HEK293 (cell line): Measurements from ENCODE around the gene HAND1.

Experiments
- CTCF ChIA-PET: fragments of 350-600 bp; formaldehyde crosslinking; extraction: SDS; loops from one replicate; lab custom pipeline; 2021; ENCODE audit warnings: antibody characterized with exemption; lab: Yijun Ruan, JAX
- POLR2A ChIA-PET: fragments of 300-600 bp; formaldehyde crosslinking; extraction: SDS; loops from one replicate; lab custom pipeline; 2020; ENCODE audit warnings: antibody characterized with exemption, inconsistent platforms; lab: Yijun Ruan, JAX
- H3K27ac ChIP-seq: fragments of 200-500 bp; sonication (Bioruptor generic); 2 replicates; pipeline ENCODE4 v1.5.1; 2014; ENCODE audit warnings: low read depth, low read length, control low read depth, inconsistent platforms; ENCODE audit errors: extremely low read depth
- H3K36me3 ChIP-seq, 2 experiments: fragments of 200-500 bp in 1 of 2; sonication (Bioruptor generic) in 1 of 2; 1 replicate in 1 of 2; 2 replicates in 1 of 2; pipeline ENCODE4 v1.5.1; 2014 to 2017; ENCODE audit warnings: inconsistent platforms in 2 of 2, low read length in 2 of 2; ENCODE audit not compliant: control insufficient read depth in 2 of 2, insufficient read depth in 1 of 2
- H3K4me1 ChIP-seq: fragments of 200-500 bp; sonication (Bioruptor generic); 2 replicates; pipeline ENCODE4 v1.5.1; 2014; ENCODE audit warnings: mild to moderate bottlenecking, low read length, inconsistent platforms; ENCODE audit not compliant: control insufficient read depth, insufficient read depth
- H3K4me3 ChIP-seq: 2 replicates; pipeline ENCODE4 v1.5.1; 2011; ENCODE audit warnings: low read depth, mild to moderate bottlenecking, control low read depth, low read length, moderate library complexity
- H3K9me3 ChIP-seq: fragments of 200-500 bp; sonication (Bioruptor generic); 2 replicates; pipeline ENCODE4 v1.5.1; 2014; ENCODE audit warnings: low read depth, low read length, inconsistent platforms; ENCODE audit not compliant: control insufficient read depth, insufficient read depth
- ATF2 ChIP-seq: fragments of 450-650 bp; formaldehyde crosslinking; IDR thresholded peaks from 2 replicates; pipeline ENCODE4 v1.5.1; 2016; ENCODE audit warnings: missing biosample characterization, missing genetic modification characterization, low read depth
- PATZ1 ChIP-seq: fragments of 450-650 bp; formaldehyde crosslinking; IDR thresholded peaks from 2 replicates; pipeline ENCODE4 v1.5.1; 2016; ENCODE audit warnings: missing biosample characterization, missing genetic modification characterization
- RBAK ChIP-seq: fragments of 450-650 bp; formaldehyde crosslinking; IDR thresholded peaks from 2 replicates; pipeline ENCODE4 v1.5.1; 2016; ENCODE audit warnings: missing biosample characterization, missing genetic modification characterization
- TRIM28 ChIP-seq: IDR thresholded peaks from 2 replicates; pipeline ENCODE4 v1.6.1; 2011; ENCODE audit warnings: low read length, control low read depth, borderline replicate concordance
- ZNF112 ChIP-seq: fragments of 450-650 bp; formaldehyde crosslinking; IDR thresholded peaks from 2 replicates; pipeline ENCODE4 v1.5.0; 2017; ENCODE audit warnings: missing biosample characterization, missing genetic modification characterization
- ZNF146 ChIP-seq: fragments of 450-650 bp; formaldehyde crosslinking; IDR thresholded peaks from 2 replicates; pipeline ENCODE4 v1.5.1; 2016; ENCODE audit warnings: missing biosample characterization, missing genetic modification characterization
- ZNF23 ChIP-seq: fragments of 450-650 bp; formaldehyde crosslinking; IDR thresholded peaks from 2 replicates; pipeline ENCODE4 v1.5.1; 2016; ENCODE audit warnings: missing biosample characterization, missing genetic modification characterization, borderline replicate concordance
- ZNF280C ChIP-seq: fragments of 450-650 bp; formaldehyde crosslinking; IDR thresholded peaks from 2 replicates; pipeline ENCODE4 v1.5.1; 2016; ENCODE audit warnings: missing biosample characterization, missing genetic modification characterization
- ZNF449 ChIP-seq: fragments of 450-650 bp; formaldehyde crosslinking; IDR thresholded peaks from 2 replicates; pipeline ENCODE4 v1.5.1; 2017; ENCODE audit warnings: missing biosample characterization, mild to moderate bottlenecking, missing genetic modification characterization, moderate library complexity
- ZNF518A ChIP-seq: fragments of 450-650 bp; formaldehyde crosslinking; conservative IDR thresholded peaks from 2 replicates; pipeline ENCODE4 v1.5.1; 2016; ENCODE audit warnings: low read depth, missing biosample characterization, missing genetic modification characterization
- ZNF596 ChIP-seq: fragments of 450-650 bp; IDR thresholded peaks from 2 replicates; pipeline ENCODE4 v1.5.0; 2018; ENCODE audit warnings: missing biosample characterization, mild to moderate bottlenecking, missing genetic modification characterization, moderate library complexity
- ZNF654 ChIP-seq: fragments of 450-650 bp; formaldehyde crosslinking; IDR thresholded peaks from 2 replicates; pipeline ENCODE4 v1.5.1; 2016; ENCODE audit warnings: low read depth, missing biosample characterization, missing genetic modification characterization
- ZNF677 ChIP-seq: fragments of 450-650 bp; IDR thresholded peaks from 2 replicates; pipeline ENCODE4 v1.5.0; 2018; ENCODE audit warnings: missing biosample characterization, mild to moderate bottlenecking, missing genetic modification characterization, moderate library complexity
- ZNF747 ChIP-seq: fragments of 450-650 bp; formaldehyde crosslinking; IDR thresholded peaks from 2 replicates; pipeline ENCODE4 v1.5.1; 2016; ENCODE audit warnings: missing biosample characterization, missing genetic modification characterization

The HAND1 gene

GRCh38 chr5:154523709-154524108, 45.7 kb upstream of the HAND1 start (continued):
- TF ChIP-seq ZNF677 (no peak), ZNF23 (no peak), ATF2 (tag by site-specific recombination) (peak; percentile 48; the same call in 1 of the 2 replicates), ZNF112 (tag by site-specific recombination) (no peak), TRIM28 (peak; percentile 79; the same call in 1 of the 2 replicates), PATZ1 (tag by site-specific recombination) (peak; percentile 87)
- TF ChIP-seq, all 188 proteins: peak for 28

GRCh38 chr5:154523104-154523503, 45.1 kb upstream of the HAND1 start:
- ChIA-PET POLR2A (interaction anchor here (1.4 kb wide), 1 partner anchor 333 kb away, joined by 3 read pairs; the partner anchor contains the start of gene GALNT10), CTCF (interaction anchor here (1.3 to 2.7 kb wide), 2 partner anchors 55 to 87 kb away, joined by 7 to 13 read pairs; no protein-coding TSS in a partner anchor)
- Histone ChIP-seq H3K4me1 (peaks cover 4% of the 10 kb centered on the region; the same call in 1 of the 2 replicates), H3K9me3 (no peaks in the 10 kb centered on the region), H3K27ac (no peak overlapping the region), H3K4me3 (no peak overlapping the region), H3K36me3 (no peaks in the 10 kb centered on the region)
- TF ChIP-seq ZNF747 (tag by site-specific recombination) (no peak), ZNF112 (tag by site-specific recombination) (no peak), ZNF654 (no peak), ZNF449 (tag by site-specific recombination) (no peak), ZNF146 (tag by site-specific recombination) (no peak), ZNF280C (tag by site-specific recombination) (no peak), RBAK (no peak), ZNF596 (tag by site-specific recombination) (no peak), ZNF518A (tag by site-specific recombination) (no peak)
